Gastrocnemius medialis (tissue), 4 donors: ENCODE measurements around the gene RALY.

Source experiments
- POLR2A ChIP-seq, 2 donors: fragments of 450-650 bp; IDR thresholded peaks; one replicate each; pipeline ENCODE4 v1.6.1; 2017; ENCODE audit warnings: antibody characterized with exemption in 2 of 2, mild to moderate bottlenecking in 2 of 2, moderate library complexity in 2 of 2
- TF ChIP-seq, protein P1 (sequence below), 5 experiments: fragments of 450-650 bp in 3 of 5; fragments of 200-600 bp in 2 of 5; sonication (generic) in 2 of 5; IDR thresholded peaks in 4 of 5; conservative IDR thresholded peaks in 1 of 5; 1 replicate in 4 of 5; 2 replicates in 1 of 5; pipeline ENCODE4 v1.5.1; 2016 to 2019; ENCODE audit warnings: antibody characterized with exemption in 5 of 5, mild to moderate bottlenecking in 3 of 5, moderate library complexity in 3 of 5

DNA sequence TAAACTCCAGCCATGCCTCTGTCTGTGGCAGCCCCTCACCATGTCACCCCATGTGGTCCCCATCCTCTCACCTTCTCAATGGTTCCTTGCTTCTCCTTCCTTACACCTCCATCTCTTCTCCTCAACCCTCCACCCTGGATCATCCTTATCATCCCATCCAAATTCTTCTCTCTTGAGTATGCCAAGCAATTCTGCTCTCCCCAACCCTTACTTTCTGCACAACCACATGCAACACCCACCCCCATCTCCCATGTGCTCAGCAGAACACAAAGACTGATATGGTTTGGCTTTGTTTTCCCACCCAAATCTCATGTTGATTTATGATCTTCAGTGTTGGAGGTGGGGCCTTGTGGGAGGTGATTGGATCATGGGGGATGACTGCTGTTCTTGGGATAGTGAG is 42.5 kb upstream of the RALY start:
- TF ChIP-seq, protein P1, sequence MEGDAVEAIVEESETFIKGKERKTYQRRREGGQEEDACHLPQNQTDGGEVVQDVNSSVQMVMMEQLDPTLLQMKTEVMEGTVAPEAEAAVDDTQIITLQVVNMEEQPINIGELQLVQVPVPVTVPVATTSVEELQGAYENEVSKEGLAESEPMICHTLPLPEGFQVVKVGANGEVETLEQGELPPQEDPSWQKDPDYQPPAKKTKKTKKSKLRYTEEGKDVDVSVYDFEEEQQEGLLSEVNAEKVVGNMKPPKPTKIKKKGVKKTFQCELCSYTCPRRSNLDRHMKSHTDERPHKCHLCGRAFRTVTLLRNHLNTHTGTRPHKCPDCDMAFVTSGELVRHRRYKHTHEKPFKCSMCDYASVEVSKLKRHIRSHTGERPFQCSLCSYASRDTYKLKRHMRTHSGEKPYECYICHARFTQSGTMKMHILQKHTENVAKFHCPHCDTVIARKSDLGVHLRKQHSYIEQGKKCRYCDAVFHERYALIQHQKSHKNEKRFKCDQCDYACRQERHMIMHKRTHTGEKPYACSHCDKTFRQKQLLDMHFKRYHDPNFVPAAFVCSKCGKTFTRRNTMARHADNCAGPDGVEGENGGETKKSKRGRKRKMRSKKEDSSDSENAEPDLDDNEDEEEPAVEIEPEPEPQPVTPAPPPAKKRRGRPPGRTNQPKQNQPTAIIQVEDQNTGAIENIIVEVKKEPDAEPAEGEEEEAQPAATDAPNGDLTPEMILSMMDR (IDR thresholded peaks at IDR 0.05 in 4 of 5, conservative IDR thresholded peaks at IDR 0.05 in 1 of 5), result no peak
- TF ChIP-seq POLR2A (IDR thresholded peaks at IDR 0.05), result no peak
